ACC112 (cell line): Measurements from ENCODE around the gene PTCD3.

Source experiments
- H2AFZ ChIP-seq: fragments of 200-600 bp; sonication (generic); one replicate; pipeline ENCODE4 v1.6.0; 2017; ENCODE audit warnings: antibody characterized with exemption, low read length; ENCODE audit not compliant: unreplicated experiment
- H3K27ac ChIP-seq: fragments of 200-600 bp; sonication (generic); 2 replicates; pipeline ENCODE4 v1.5.1; 2014; ENCODE audit warnings: low read depth, mild to moderate bottlenecking, antibody characterized with exemption, low read length, moderate library complexity
- H3K27me3 ChIP-seq: fragments of 200-600 bp; sonication (generic); 2 replicates; pipeline ENCODE4 v1.6.1; 2014; ENCODE audit warnings: mild to moderate bottlenecking, antibody characterized with exemption, low read length, moderate library complexity, mixed read lengths; ENCODE audit not compliant: insufficient read depth
- H3K36me3 ChIP-seq: fragments of 200-600 bp; sonication (generic); 2 replicates; pipeline ENCODE4 v1.6.1; 2016; ENCODE audit warnings: mild to moderate bottlenecking, antibody characterized with exemption, low read length, moderate library complexity, mixed read lengths; ENCODE audit not compliant: insufficient read depth
- H3K4me1 ChIP-seq: fragments of 200-600 bp; sonication (generic); one replicate; pipeline ENCODE4 v1.6.1; 2016; ENCODE audit warnings: low read length, mixed read lengths; ENCODE audit not compliant: insufficient read depth, unreplicated experiment, control insufficient read depth
- H3K4me3 ChIP-seq: fragments of 200-600 bp; sonication (generic); 2 replicates; pipeline ENCODE4 v1.5.1; 2014; ENCODE audit warnings: mild to moderate bottlenecking, low read depth, low read length
- H3K79me2 ChIP-seq: fragments of 200-600 bp; sonication (generic); one replicate; pipeline ENCODE4 v1.6.0; 2016; ENCODE audit warnings: low read length; ENCODE audit not compliant: control insufficient read depth, unreplicated experiment, insufficient read depth

The PTCD3 gene

DNA sequence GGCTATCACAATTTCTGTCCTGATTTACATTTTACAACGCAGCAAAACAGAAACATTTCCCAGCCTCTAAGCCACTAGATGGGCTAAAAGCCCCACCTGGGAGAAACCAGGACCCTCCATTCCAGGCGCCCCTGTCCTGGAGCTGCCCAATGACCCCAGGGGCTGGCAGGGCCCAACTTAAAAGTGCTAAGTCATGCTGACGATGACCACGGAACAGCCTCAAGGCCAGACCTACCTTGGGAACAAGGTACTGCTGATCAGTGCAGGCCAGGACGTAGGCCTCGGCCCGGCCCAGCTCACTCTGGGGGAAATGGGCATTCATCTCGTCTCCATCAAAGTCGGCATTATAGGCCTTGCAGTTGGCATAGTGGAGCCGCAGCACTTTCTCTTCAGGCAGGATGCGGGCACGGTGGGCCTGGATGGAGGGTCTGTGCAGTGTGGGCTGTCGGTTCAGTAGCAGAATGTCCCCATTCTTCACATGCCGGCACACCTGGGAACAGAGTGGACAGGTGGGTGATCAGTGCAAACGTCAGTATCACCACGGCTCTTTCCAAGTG lies 36.2 kb upstream of the PTCD3 start:
- peaks cover 24% of the 10 kb centered on the region for H3K4me1 ChIP-seq
- peaks cover 63% of the 10 kb centered on the region for H3K36me3 ChIP-seq
- no peaks in the 10 kb centered on the region for H3K27me3 ChIP-seq
- no peak overlapping the region for H3K27ac ChIP-seq
- H3K79me2 ChIP-seq: no peaks in the 10 kb centered on the region
- no peak overlapping the region for H3K4me3 ChIP-seq
- H2AFZ ChIP-seq: no peak overlapping the region

DNA sequence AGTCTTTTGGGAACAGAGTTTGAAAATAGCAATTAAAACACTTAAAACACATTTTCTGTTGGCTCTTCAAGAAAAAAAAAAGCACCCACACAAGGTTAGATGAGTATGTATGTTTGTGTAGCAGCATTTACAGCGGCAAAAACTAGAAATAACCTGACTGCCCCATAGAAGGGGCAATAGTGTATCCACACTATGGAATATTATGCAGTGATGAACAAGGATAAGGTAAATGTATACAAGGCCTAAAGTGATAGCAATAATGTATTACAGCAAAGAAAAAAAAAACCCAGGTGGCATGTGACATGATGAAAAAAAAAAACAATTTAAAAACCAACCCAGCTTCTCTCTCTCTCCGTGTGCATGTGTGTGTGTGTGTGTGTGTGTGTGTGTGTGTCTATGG lies 35.2 kb upstream of the PTCD3 start:
- Histone ChIP-seq H3K27ac (no peak overlapping the region), H3K4me3 (no peak overlapping the region), H3K79me2 (no peaks in the 10 kb centered on the region), H3K36me3 (peaks cover 53% of the 10 kb centered on the region), H3K4me1 (peaks cover 24% of the 10 kb centered on the region), H3K27me3 (no peaks in the 10 kb centered on the region), H2AFZ (no peak overlapping the region)

DNA sequence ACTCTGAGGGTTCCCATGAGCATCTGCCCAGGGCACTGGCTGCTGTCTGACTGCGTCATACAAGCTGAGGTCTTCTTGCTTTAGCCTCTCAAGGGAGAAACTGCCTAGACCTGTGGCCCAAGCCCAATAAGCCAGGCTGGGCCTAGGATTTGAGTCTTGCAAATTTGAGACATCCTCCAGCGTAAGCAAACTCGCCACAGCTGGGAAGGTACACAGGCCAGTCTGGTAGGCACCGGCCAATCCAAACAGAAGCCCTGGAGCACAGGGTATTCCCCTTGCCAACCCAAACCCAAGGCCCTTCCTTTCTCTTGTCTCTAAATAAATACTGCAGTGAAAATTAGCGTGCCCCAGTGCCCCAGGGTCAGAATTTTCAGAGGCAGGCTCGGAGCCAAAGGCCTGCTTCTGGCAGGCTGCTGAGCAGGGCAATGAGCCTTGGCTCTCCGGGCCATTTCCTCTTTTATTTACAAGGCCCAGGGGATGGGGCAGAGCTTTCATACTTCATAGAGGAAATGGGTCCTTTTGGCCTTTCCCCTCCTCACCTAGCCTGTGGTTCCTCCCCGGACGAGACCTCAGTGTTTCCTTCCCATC lies 33.7 kb upstream of the PTCD3 start:
- Histone ChIP-seq H3K27me3 (no peaks in the 10 kb centered on the region), H3K4me3 (no peak overlapping the region), H3K79me2 (no peaks in the 10 kb centered on the region), H3K36me3 (peaks cover 40% of the 10 kb centered on the region), H3K4me1 (peaks cover 24% of the 10 kb centered on the region), H3K27ac (peak overlapping the region; percentile 93), H2AFZ (no peak overlapping the region)

DNA sequence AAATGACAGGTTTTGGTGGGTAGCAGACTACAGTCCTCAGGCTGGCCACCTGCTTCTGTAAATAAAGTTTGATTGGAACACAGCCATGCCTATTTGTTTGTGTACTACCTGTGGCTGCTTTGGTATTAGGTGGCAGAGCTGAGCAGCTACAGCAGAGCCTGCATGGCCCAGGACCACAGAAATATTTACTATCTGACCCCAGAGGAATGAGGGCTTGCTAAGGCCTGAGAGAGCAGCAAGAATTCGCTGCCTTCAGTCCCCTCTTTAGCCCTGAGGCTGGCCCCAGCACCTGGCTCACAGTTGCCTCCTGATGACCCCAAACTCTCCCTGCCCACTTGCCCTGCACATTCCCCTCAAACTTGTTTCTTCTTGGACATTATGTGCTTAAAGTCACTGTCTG lies 32.8 kb upstream of the PTCD3 start:
- Histone ChIP-seq H2AFZ (no peak overlapping the region), H3K36me3 (peaks cover 43% of the 10 kb centered on the region), H3K4me3 (no peak overlapping the region), H3K4me1 (peaks cover 24% of the 10 kb centered on the region), H3K79me2 (no peaks in the 10 kb centered on the region), H3K27ac (peak overlapping the region; percentile 93), H3K27me3 (no peaks in the 10 kb centered on the region)

DNA sequence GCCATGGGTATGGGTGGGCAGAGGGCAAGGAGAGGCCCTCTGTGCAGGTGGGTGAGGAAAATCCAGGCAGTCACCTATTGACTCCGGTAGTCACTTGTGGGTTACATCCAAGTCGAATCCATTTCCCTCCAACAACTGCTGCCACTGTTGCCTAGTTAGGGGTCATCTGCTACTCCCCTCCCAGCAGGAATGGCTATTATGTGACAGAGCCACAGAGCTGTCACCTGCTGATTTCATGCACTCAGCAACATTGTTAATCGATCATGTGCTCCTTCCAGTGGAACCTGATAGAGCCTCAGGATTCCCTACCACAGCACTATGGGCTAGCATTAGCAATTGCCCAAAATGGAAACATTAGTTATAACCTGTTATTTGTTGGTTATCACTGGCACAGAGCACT lies 31.8 kb upstream of the PTCD3 start:
- H3K4me3 ChIP-seq: no peak overlapping the region
- no peak overlapping the region for H3K27ac ChIP-seq
- H3K27me3 ChIP-seq: no peaks in the 10 kb centered on the region
- no peaks in the 10 kb centered on the region for H3K79me2 ChIP-seq
- H2AFZ ChIP-seq: no peak overlapping the region
- peaks cover 40% of the 10 kb centered on the region for H3K36me3 ChIP-seq
- H3K4me1 ChIP-seq: peaks cover 18% of the 10 kb centered on the region

DNA sequence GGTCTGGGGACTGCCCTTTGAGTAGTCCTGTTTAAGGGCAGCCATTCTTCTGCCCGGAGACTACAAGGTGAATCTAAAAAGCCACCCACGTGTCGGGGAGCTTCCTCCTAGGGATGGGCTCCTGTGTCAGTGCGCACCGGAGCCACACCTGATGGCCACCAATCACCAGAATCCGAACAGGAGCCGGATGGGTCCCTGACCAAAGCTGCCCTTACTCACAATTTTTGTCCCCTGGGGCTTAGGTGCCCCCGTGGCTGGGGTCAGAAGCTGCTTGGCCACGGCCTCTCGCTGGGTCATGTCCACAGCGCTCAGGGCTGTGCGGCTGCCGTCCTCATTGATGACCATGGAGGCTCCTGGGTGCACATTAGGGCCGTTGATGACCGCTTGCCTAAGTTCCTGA lies 31.2 kb upstream of the PTCD3 start:
- Histone ChIP-seq H3K36me3 (peaks cover 35% of the 10 kb centered on the region), H3K27ac (no peak overlapping the region), H3K27me3 (no peaks in the 10 kb centered on the region), H2AFZ (no peak overlapping the region), H3K4me3 (no peak overlapping the region), H3K79me2 (no peaks in the 10 kb centered on the region), H3K4me1 (peaks cover 18% of the 10 kb centered on the region)

DNA sequence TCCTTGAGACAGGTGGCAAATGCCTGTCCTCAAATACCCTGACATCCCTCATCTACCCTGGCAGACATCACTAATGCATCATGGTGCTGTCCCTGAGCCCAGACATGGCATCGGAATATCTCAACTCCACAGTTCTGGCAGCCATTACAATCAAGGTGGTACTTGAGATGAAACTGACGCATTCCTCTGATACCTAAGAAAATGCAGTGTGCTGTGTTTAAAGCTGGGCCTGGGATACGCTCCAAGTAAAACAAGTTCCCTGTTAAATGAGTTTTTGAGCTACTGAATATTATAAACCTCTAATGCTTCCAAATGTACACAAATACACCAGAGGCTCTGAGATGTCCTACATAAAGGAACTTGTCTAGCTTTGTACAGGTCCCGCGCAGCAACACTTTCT lies 30.1 kb upstream of the PTCD3 start:
- H3K4me3 ChIP-seq: no peak overlapping the region
- H3K36me3 ChIP-seq: peaks cover 24% of the 10 kb centered on the region
- peaks cover 27% of the 10 kb centered on the region for H3K4me1 ChIP-seq
- no peak overlapping the region for H3K27ac ChIP-seq
- no peak overlapping the region for H2AFZ ChIP-seq
- no peaks in the 10 kb centered on the region for H3K27me3 ChIP-seq
- H3K79me2 ChIP-seq: no peaks in the 10 kb centered on the region

DNA sequence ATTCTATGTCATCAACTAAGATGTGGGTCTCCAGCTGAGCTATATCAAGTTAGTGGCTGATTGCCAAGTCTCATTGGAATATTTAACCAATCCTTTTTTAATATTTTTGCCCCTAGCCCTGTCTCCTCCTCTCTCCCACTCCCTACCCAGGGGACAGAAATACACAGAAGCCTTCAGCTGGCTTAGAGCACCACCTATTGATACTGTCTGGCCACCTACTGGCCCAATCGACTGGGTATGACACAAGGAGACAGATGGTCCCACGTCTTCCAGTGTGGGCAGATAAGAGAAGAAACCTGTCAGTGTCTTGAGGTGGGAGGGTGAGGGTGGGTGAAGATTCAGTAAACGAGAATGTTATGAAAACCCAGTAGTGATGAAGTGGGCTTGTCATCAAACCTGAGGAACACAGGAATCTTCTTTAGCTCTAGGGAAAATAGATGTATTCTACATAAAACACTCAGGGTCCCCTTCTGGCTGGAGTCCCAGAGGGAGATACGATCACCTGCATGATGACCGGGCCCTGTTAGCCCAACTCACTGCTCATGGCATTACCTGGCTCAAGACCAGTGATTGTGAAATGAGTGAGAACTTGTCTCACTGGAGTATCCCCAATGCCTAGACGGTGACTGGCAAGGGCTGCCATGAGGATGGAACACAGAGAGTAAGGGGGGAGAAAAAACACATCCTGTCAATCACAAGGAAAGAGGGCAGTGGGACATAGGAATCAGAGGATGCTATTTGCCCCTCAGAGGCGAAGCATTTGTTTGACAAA lies 27.1 kb upstream of the PTCD3 start:
- H3K4me1 ChIP-seq: peaks cover 9% of the 10 kb centered on the region
- no peak overlapping the region for H3K4me3 ChIP-seq
- H3K79me2 ChIP-seq: no peaks in the 10 kb centered on the region
- no peak overlapping the region for H3K27ac ChIP-seq
- H3K36me3 ChIP-seq: peaks cover 22% of the 10 kb centered on the region; the same call in 1 of the 2 replicates
- H2AFZ ChIP-seq: no peak overlapping the region
- no peaks in the 10 kb centered on the region for H3K27me3 ChIP-seq

DNA sequence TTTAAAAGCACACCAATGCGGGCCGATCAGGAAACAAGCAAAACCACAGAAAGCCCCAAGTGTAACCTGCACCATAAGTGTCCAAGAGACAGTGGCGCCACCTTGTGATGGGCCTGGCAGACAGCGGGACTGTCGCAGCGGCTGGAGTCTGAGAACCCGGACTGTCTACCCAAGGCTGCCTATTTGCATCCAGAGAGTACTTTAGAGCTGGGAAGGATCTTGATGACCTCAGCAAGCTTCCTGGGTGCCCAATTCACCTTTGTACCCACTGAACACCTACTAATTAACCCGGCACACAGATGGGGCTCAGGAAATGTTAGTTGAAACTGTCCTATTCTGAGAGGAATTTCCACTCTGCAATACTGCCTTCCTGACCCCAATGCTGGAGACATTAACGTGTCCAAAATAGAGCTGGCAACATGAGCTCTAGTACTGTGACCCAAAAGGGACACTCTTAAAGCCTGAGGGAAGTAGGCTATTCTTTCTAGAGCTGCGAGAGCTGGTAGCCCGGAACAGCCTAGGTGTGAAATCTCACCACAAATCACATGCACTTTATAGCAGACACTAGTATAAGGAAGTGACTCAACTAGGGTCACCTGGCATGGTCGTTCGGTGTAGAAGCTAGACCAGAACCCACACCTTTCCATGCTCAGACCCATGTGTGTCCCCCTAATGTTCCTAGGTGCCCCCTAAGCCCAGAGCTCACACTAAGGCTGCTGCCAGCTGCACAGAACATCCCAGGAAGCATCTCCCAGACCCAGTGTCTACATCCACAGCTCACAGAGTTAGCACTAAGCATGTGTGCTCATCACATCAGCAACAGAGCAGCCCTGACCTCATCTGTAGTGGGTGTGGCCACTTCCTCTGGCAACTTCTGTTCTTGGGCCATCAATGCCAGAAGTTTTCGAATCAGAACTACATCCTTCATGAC lies 25.8 kb upstream of the PTCD3 start:
- no peak overlapping the region for H3K4me3 ChIP-seq
- H3K36me3 ChIP-seq: peaks cover 17% of the 10 kb centered on the region; the same call in 1 of the 2 replicates
- peaks cover 9% of the 10 kb centered on the region for H3K4me1 ChIP-seq
- no peak overlapping the region for H3K27ac ChIP-seq
- no peak overlapping the region for H2AFZ ChIP-seq
- no peaks in the 10 kb centered on the region for H3K79me2 ChIP-seq
- H3K27me3 ChIP-seq: no peaks in the 10 kb centered on the region

DNA sequence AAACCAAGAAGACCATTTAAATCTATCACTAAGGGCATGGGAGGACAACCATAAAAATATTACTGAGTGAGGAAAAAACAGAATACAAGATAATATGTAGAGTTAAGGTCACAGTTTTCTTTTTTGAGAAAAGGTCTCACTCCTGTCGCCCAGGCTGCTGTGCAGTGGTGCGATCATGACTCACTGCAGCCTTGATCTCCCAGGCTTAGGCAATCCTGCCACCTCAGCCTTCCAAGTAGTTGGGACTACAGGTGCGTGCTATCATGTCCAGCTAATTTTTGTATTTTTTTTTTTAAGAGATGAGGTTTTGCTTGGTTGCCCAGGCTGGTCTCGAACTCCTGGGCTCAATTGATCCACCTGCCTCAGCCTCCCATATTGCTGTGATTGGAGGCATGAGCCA lies 24.3 kb upstream of the PTCD3 start:
- Histone ChIP-seq H3K4me1 (peaks cover 9% of the 10 kb centered on the region), H2AFZ (no peak overlapping the region), H3K36me3 (peaks cover 21% of the 10 kb centered on the region; the same call in 1 of the 2 replicates), H3K79me2 (no peaks in the 10 kb centered on the region), H3K4me3 (no peak overlapping the region), H3K27ac (no peak overlapping the region), H3K27me3 (no peaks in the 10 kb centered on the region)
